Endothelial cell of umbilical vein (primary cell): ENCODE measurements around the gene ASS1.

Source experiments
- POLR2AphosphoS5 ChIP-seq: IDR thresholded peaks from 2 replicates; pipeline ENCODE4 v1.6.1; 2012; ENCODE audit warnings: low read depth, mild to moderate bottlenecking, control low read depth, low read length, moderate library complexity; ENCODE audit not compliant: insufficient read depth
- TF ChIP-seq, protein P1 (sequence below), 2 donors: IDR thresholded peaks; 1 replicate in 1 of 2; 2 replicates in 1 of 2; pipeline ENCODE4 v1.5.1; 2011; ENCODE audit warnings: low read length in 2 of 2, mild to moderate bottlenecking in 2 of 2, moderate library complexity in 2 of 2, control low read depth in 1 of 2, inconsistent platforms in 1 of 2, low read depth in 1 of 2; ENCODE audit not compliant: insufficient read depth in 1 of 2; ENCODE audit errors: extremely low read depth in 1 of 2

DNA sequence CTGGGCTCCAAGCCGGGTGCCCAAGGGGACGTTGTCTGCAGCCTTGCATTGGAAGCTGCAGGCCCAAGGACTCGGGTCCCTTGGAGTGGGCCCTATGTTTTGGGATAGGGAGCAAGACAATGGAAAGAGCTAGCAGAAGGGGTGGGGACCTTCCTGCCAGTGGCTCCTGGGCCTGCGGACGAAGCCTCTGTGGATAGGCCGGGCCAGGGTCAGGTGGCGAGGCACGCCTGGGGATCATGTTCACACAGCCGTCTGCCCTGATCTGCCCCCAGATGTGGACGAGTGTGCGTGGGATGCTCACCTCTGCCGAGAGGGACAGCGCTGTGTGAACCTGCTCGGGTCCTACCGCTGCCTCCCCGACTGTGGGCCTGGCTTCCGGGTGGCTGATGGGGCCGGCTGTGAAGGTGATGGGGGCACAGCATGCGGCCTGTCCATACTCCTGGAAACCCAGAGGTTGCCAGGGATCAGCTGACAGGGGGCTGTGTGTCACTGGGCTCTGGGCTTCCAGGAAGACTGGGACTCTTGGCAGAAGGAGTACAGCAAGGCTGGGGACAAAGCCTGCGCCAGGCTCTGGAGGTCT is 16.6 kb upstream of the ASS1 start:
- TF ChIP-seq, protein P1, sequence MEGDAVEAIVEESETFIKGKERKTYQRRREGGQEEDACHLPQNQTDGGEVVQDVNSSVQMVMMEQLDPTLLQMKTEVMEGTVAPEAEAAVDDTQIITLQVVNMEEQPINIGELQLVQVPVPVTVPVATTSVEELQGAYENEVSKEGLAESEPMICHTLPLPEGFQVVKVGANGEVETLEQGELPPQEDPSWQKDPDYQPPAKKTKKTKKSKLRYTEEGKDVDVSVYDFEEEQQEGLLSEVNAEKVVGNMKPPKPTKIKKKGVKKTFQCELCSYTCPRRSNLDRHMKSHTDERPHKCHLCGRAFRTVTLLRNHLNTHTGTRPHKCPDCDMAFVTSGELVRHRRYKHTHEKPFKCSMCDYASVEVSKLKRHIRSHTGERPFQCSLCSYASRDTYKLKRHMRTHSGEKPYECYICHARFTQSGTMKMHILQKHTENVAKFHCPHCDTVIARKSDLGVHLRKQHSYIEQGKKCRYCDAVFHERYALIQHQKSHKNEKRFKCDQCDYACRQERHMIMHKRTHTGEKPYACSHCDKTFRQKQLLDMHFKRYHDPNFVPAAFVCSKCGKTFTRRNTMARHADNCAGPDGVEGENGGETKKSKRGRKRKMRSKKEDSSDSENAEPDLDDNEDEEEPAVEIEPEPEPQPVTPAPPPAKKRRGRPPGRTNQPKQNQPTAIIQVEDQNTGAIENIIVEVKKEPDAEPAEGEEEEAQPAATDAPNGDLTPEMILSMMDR (IDR thresholded peaks at IDR 0.05; ENCODE audit: extremely low read depth in 1 of 2, insufficient read depth in 1 of 2, low read depth in 1 of 2, low read length in 2 of 2): no peak
- TF ChIP-seq POLR2AphosphoS5: no peak
